T-helper 1 cell treated with Interleukin-12 subunit alpha and Interleukin-12 subunit beta and Interleukin-4 antibody, amounts not matched to agents 30 ng/mL and 1 ng/mL, for 36 hours (primary cell): Measurements from ENCODE around the gene GABPB1. TPM values are rescaled to one million over a fixed set of nuclear protein-coding genes. Genes with fewer than 3 reads are reported as not detected.
"Not testable (repeated sequence)": the region's sequence is repeated elsewhere in the genome, so short reads cannot be mapped to it uniquely, and the experiment has no call there.

ENCODE experiments used
- intact Hi-C: fragments of 100-400 bp; cut with micrococcal nuclease; formaldehyde crosslinking; loops from one replicate; pipeline ENCODE4 v1.15.1; 2024
- total RNA-seq: library from RNA; stranded (reverse); gene quantifications from 2 replicates; pipeline ENCODE4 v1.2.3, GENCODE V29; 2022

GABPB1 gene
- 50.4 and 50.8 TPM in 2 replicates for total RNA-seq

GRCh38 chr15:50354838-50355618 lies at the start of gene GABPB1:
Gene GABPB1, minus strand, starts transcription at chr15:50355198. Its CDS starts 45,400 bp downstream, at chr15:50309798.
- intact Hi-C loops, result loop anchor here (1.0 to 10.0 kb wide), 11 partner anchors 38 to 1390 kb away; partner anchors contain the start of genes COPS2, FAM227B, GALK2 and SECISBP2L

- intact Hi-C loops, result not testable (repeated sequence)
Measured at GRCh38 chr15:50391561-50391960, 36.6 kb upstream of the GABPB1 start.

- intact Hi-C loops, result no loop called here
Measured at GRCh38 chr15:50390554-50391264, 35.7 kb upstream of the GABPB1 start.

- intact Hi-C loops, result not testable (repeated sequence)
Measured at GRCh38 chr15:50382408-50382807, 27.4 kb upstream of the GABPB1 start.

GRCh38 chr15:50381438-50381837 lies 26.4 kb upstream of the GABPB1 start:
- intact Hi-C loops, result no loop called here

GRCh38 chr15:50380089-50380488 lies 25.1 kb upstream of the GABPB1 start:
- intact Hi-C loops, result no loop called here

- intact Hi-C loops, result not testable (repeated sequence)
Measured at GRCh38 chr15:50379413-50379812, 24.4 kb upstream of the GABPB1 start.

GRCh38 chr15:50378776-50379175 lies 23.8 kb upstream of the GABPB1 start:
- intact Hi-C loops, result no loop called here

- intact Hi-C loops, result no loop called here
Measured at GRCh38 chr15:50377867-50378751, 23.1 kb upstream of the GABPB1 start.

GRCh38 chr15:50369564-50369963 lies 14.6 kb upstream of the GABPB1 start:
- intact Hi-C loops, result not testable (repeated sequence)

- intact Hi-C loops, result no loop called here
Measured at GRCh38 chr15:50365971-50366370, 11.0 kb upstream of the GABPB1 start.

GRCh38 chr15:50365570-50365969 lies 10.6 kb upstream of the GABPB1 start:
- intact Hi-C loops, result no loop called here

GRCh38 chr15:50363612-50364011 lies 8.6 kb upstream of the GABPB1 start:
- intact Hi-C loops, result no loop called here

GRCh38 chr15:50361756-50362155 lies 6.8 kb upstream of the GABPB1 start:
- intact Hi-C loops, result no loop called here

GRCh38 chr15:50358845-50359244 lies 3.8 kb upstream of the GABPB1 start:
- intact Hi-C loops, result loop anchor here (5.0 to 10.0 kb wide), 3 partner anchors 208 to 1394 kb away; partner anchors contain the start of genes SECISBP2L and SHC4

GRCh38 chr15:50355980-50356379 lies 982 bp upstream of the GABPB1 start:
- intact Hi-C loops, result loop anchor here (2.0 to 10.0 kb wide), 4 partner anchors 131 to 1391 kb away; partner anchors contain the start of genes SECISBP2L and SHC4

- intact Hi-C loops, result loop anchor here (5.0 to 10.0 kb wide), 3 partner anchors 212 to 1391 kb away; partner anchors contain the start of genes SECISBP2L and SHC4
Measured at GRCh38 chr15:50355619-50355905, 564 bp upstream of the GABPB1 start.

- intact Hi-C loops, result loop anchor here (1.0 to 10.0 kb wide), 18 partner anchors 37 to 1543 kb away; partner anchors contain the start of genes CEP152, COPS2, EID1 and FAM227B
Measured at GRCh38 chr15:50353975-50354837, 792 bp downstream of the GABPB1 start.

GRCh38 chr15:50353251-50353974 lies 1.6 kb downstream of the GABPB1 start:
- intact Hi-C loops, result loop anchor here (1.0 to 10.0 kb wide), 12 partner anchors 36 to 1543 kb away; partner anchors contain the start of genes CEP152, EID1, GALK2 and SHC4
